ENCODE results near the gene SCTR. TPM values are rescaled to one million over a fixed set of nuclear protein-coding genes. Genes with fewer than 3 reads are reported as not detected.

SCTR gene
- total RNA-seq, 1 experiment from 2014 or later, result not detected

DNA sequence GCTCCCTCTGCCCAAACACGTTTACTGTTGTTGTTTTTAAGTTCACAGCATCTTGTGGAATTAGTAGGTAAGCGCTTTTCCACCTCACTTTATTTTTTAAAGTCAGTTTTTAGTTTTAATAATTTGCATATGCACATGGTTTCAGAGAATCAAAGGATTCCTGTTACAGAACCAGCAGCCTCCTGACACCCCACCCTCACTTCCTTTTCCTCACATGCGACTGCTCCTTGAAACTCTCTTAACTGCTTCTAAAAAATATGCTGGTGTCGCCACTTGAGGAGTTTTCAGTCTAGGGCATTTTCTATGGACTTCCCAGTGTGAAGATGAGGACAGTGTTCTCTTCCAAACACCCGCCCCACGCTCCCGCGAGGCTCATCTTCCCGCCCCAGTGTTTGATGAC is 78.2 kb downstream of the SCTR start:
- Histone ChIP-seq H4K20me1 (ENCODE audit: insufficient read depth, low read depth, low read length) (peaks cover 3% of the 10 kb centered on the region; the same call in 1 of the 2 replicates), H3K36me3 (ENCODE audit: insufficient read depth, low read length) (no peaks in the 10 kb centered on the region), H2AFZ (ENCODE audit: low read length) (no peak overlapping the region), H3K4me1 (ENCODE audit: low read length) (peaks cover 16% of the 10 kb centered on the region), H3K9ac (ENCODE audit: low read length) (no peak overlapping the region), H3K79me2 (ENCODE audit: low read length) (no peaks in the 10 kb centered on the region), H3K4me2 (ENCODE audit: low read depth, low read length, poor library complexity, severe bottlenecking) (no peak overlapping the region), H3K4me3 (ENCODE audit: low read length) (no peak overlapping the region), H3K27ac (ENCODE audit: low read length) (no peak overlapping the region), H3K27me3 (ENCODE audit: low read length) (no peaks in the 10 kb centered on the region), H3K9me3 (ENCODE audit: low read length) (no peaks in the 10 kb centered on the region), H3K9me2 (replicated peaks; ENCODE audit: insufficient read depth, low read length) (no peaks in the 10 kb centered on the region)
- no peak for DNase-seq

DNA sequence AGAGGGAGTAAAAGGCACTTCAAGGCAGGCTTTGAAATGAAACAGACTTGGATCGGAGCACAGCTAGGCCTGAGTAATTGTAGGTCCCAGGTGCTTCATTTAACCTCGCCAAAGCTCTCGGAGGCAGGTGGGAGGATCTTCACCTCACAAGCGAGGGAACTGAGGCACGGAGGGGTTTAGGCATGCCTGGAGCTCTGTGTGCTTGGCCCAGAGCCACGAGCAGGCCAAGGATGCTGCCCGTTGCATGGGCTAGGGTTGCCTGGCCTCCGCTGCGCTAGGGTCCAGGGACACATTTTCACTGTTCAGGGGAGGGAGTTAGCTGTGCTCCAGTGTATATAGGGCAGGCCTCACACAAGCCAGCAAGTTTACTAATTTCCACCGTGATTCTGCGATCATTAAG is 81.4 kb downstream of the SCTR start:
- Histone ChIP-seq H3K36me3 (ENCODE audit: insufficient read depth, low read length) (no peaks in the 10 kb centered on the region), H3K9ac (ENCODE audit: low read length) (no peak overlapping the region), H3K4me3 (ENCODE audit: low read length) (no peak overlapping the region), H3K79me2 (ENCODE audit: low read length) (no peaks in the 10 kb centered on the region), H2AFZ (ENCODE audit: low read length) (no peak overlapping the region), H3K27me3 (ENCODE audit: low read length) (no peaks in the 10 kb centered on the region), H3K4me1 (ENCODE audit: low read length) (no peaks in the 10 kb centered on the region), H3K27ac (ENCODE audit: low read length) (no peak overlapping the region), H3K9me3 (ENCODE audit: low read length) (no peaks in the 10 kb centered on the region), H3K9me2 (replicated peaks; ENCODE audit: insufficient read depth, low read length) (no peaks in the 10 kb centered on the region), H3K4me2 (ENCODE audit: low read depth, low read length, poor library complexity, severe bottlenecking) (no peak overlapping the region), H4K20me1 (ENCODE audit: insufficient read depth, low read depth, low read length) (peaks cover 10% of the 10 kb centered on the region; the same call in 1 of the 2 replicates)
- no peak for DNase-seq

GRCh38 chr2:119442226-119442619 is 82.1 kb downstream of the SCTR start:
- DNase-seq, result no peak
- Histone ChIP-seq H3K4me1 (ENCODE audit: low read length) (no peaks in the 10 kb centered on the region), H3K79me2 (ENCODE audit: low read length) (no peaks in the 10 kb centered on the region), H3K4me2 (ENCODE audit: low read depth, low read length, poor library complexity, severe bottlenecking) (no peak overlapping the region), H3K36me3 (ENCODE audit: insufficient read depth, low read length) (no peaks in the 10 kb centered on the region), H3K9me3 (ENCODE audit: low read length) (no peaks in the 10 kb centered on the region), H3K27ac (ENCODE audit: low read length) (no peak overlapping the region), H4K20me1 (ENCODE audit: insufficient read depth, low read depth, low read length) (peaks cover 10% of the 10 kb centered on the region; the same call in 1 of the 2 replicates), H3K27me3 (ENCODE audit: low read length) (no peaks in the 10 kb centered on the region), H3K9ac (ENCODE audit: low read length) (no peak overlapping the region), H3K4me3 (ENCODE audit: low read length) (no peak overlapping the region), H2AFZ (ENCODE audit: low read length) (no peak overlapping the region), H3K9me2 (replicated peaks; ENCODE audit: insufficient read depth, low read length) (no peaks in the 10 kb centered on the region)

DNA sequence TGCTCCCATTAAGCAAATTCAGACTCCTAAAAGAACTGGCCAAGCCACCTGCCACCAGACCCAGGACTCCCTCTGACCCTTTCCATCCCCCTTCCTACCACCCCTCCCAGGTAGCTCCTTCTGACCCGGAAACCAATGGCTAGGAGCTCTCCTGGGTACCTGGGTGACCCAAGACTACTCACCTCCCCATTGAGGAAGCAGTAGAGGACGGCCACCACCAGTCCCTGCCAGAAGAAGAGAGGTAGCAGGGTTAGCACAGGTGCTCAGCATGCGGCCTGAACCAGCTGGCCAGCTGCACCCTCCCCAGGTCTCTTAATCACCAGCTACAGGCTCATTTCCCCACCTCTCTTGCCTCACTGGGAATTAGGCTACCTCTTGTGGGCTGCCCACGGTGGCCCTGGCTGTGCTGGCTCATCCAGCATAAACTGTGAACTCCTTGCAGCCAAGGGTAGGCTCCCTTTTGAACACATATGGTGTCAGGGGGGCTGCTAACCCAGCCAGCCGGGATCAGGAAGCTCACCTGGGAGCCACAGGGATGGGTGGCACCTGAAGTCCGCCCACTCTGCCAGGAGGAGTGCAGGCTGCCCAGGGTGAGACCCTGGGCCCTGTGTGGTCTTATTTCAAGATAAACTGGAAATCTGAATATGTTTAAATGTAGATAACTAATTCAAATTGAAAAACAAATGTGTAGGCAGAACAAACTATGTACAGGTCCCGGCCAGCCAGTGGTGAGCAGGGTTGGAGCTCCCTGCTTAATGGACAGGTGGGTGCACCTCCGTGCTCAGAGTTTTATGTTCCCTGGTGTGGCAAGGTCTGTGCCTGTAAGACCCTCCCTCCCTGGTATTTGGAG is 82.7 kb downstream of the SCTR start:
- Histone ChIP-seq H3K9ac (ENCODE audit: low read length) (no peak overlapping the region), H3K36me3 (ENCODE audit: insufficient read depth, low read length) (no peaks in the 10 kb centered on the region), H3K4me3 (ENCODE audit: low read length) (no peak overlapping the region), H2AFZ (ENCODE audit: low read length) (no peak overlapping the region), H3K27ac (ENCODE audit: low read length) (no peak overlapping the region), H4K20me1 (ENCODE audit: insufficient read depth, low read depth, low read length) (peaks cover 10% of the 10 kb centered on the region; the same call in 1 of the 2 replicates), H3K9me2 (replicated peaks; ENCODE audit: insufficient read depth, low read length) (no peaks in the 10 kb centered on the region), H3K4me2 (ENCODE audit: low read depth, low read length, poor library complexity, severe bottlenecking) (no peak overlapping the region), H3K9me3 (ENCODE audit: low read length) (no peaks in the 10 kb centered on the region), H3K4me1 (ENCODE audit: low read length) (no peaks in the 10 kb centered on the region), H3K27me3 (ENCODE audit: low read length) (no peaks in the 10 kb centered on the region), H3K79me2 (ENCODE audit: low read length) (no peaks in the 10 kb centered on the region)
- DNase-seq, result no peak

- Histone ChIP-seq H3K36me3 (ENCODE audit: insufficient read depth, low read length) (no peaks in the 10 kb centered on the region), H3K4me1 (ENCODE audit: low read length) (peaks cover 3% of the 10 kb centered on the region), H2AFZ (ENCODE audit: low read length) (no peak overlapping the region), H3K9me3 (ENCODE audit: low read length) (no peaks in the 10 kb centered on the region), H3K9me2 (replicated peaks; ENCODE audit: insufficient read depth, low read length) (no peaks in the 10 kb centered on the region), H3K4me3 (ENCODE audit: low read length) (no peak overlapping the region), H3K27ac (ENCODE audit: low read length) (no peak overlapping the region), H3K27me3 (ENCODE audit: low read length) (no peaks in the 10 kb centered on the region), H4K20me1 (ENCODE audit: insufficient read depth, low read depth, low read length) (peaks cover 15% of the 10 kb centered on the region; the same call in 1 of the 2 replicates), H3K4me2 (ENCODE audit: low read depth, low read length, poor library complexity, severe bottlenecking) (no peak overlapping the region), H3K79me2 (ENCODE audit: low read length) (no peaks in the 10 kb centered on the region), H3K9ac (ENCODE audit: low read length) (no peak overlapping the region)
- DNase-seq, result no peak
Measured at GRCh38 chr2:119440873-119441272, 83.4 kb downstream of the SCTR start.

GRCh38 chr2:119440501-119440870 is 83.8 kb downstream of the SCTR start:
- no peak overlapping the region for H3K27ac ChIP-seq (ENCODE audit: low read length)
- no peak for DNase-seq
- no peak overlapping the region for H3K9ac ChIP-seq (ENCODE audit: low read length)
- H3K9me2 ChIP-seq (replicated peaks; ENCODE audit: insufficient read depth, low read length), result no peaks in the 10 kb centered on the region
- peaks cover 15% of the 10 kb centered on the region; the same call in 1 of the 2 replicates for H4K20me1 ChIP-seq (ENCODE audit: insufficient read depth, low read depth, low read length)
- H3K79me2 ChIP-seq (ENCODE audit: low read length), result no peaks in the 10 kb centered on the region
- no peaks in the 10 kb centered on the region for H3K36me3 ChIP-seq (ENCODE audit: insufficient read depth, low read length)
- H3K4me3 ChIP-seq (ENCODE audit: low read length), result no peak overlapping the region
- no peaks in the 10 kb centered on the region for H3K27me3 ChIP-seq (ENCODE audit: low read length)
- H3K4me1 ChIP-seq (ENCODE audit: low read length), result peaks cover 7% of the 10 kb centered on the region
- H2AFZ ChIP-seq (ENCODE audit: low read length), result no peak overlapping the region
- H3K9me3 ChIP-seq (ENCODE audit: low read length), result no peaks in the 10 kb centered on the region
- no peak overlapping the region for H3K4me2 ChIP-seq (ENCODE audit: low read depth, low read length, poor library complexity, severe bottlenecking)

- H3K4me1 ChIP-seq (ENCODE audit: low read length), result peaks cover 14% of the 10 kb centered on the region
- H3K4me3 ChIP-seq (ENCODE audit: low read length), result no peak overlapping the region
- DNase-seq, result no peak
- no peak overlapping the region for H3K9ac ChIP-seq (ENCODE audit: low read length)
- no peaks in the 10 kb centered on the region for H3K9me3 ChIP-seq (ENCODE audit: low read length)
- H3K27me3 ChIP-seq (ENCODE audit: low read length), result no peaks in the 10 kb centered on the region
- H3K9me2 ChIP-seq (replicated peaks; ENCODE audit: insufficient read depth, low read length), result no peaks in the 10 kb centered on the region
- H3K4me2 ChIP-seq (ENCODE audit: low read depth, low read length, poor library complexity, severe bottlenecking), result no peak overlapping the region
- H3K79me2 ChIP-seq (ENCODE audit: low read length), result no peaks in the 10 kb centered on the region
- peaks cover 16% of the 10 kb centered on the region; the same call in 1 of the 2 replicates for H4K20me1 ChIP-seq (ENCODE audit: insufficient read depth, low read depth, low read length)
- H3K27ac ChIP-seq (ENCODE audit: low read length), result no peak overlapping the region
- H3K36me3 ChIP-seq (ENCODE audit: insufficient read depth, low read length), result no peaks in the 10 kb centered on the region
- H2AFZ ChIP-seq (ENCODE audit: low read length), result no peak overlapping the region
Measured at GRCh38 chr2:119439574-119440500, 84.4 kb downstream of the SCTR start.

DNA sequence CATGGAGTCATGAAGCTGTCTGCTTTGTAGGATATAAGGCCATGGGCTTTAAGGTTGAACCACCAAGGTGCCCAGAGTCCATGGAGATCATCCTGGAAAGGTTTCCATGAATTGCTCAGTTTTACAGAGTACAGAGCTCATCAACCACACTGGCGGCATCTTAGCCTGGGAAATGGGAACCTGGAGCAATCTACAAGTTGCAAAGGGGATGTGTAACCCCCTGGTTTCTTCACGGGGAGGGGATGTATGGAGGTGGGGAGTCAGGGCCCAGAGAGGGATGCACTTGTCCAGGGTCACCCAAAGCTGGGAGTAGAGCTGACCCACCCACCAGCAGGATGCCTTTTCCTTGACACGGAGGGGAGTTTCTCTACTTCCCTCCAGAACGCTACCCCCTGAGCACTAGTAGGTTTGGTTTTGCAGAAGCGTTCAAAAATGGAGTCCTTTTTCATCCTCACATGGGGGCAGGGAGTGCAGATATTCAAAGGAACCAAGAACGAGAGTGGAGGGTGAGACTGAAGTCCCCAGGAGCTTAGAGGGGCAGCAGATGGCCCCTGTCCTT is 85.5 kb downstream of the SCTR start:
- no peaks in the 10 kb centered on the region for H3K36me3 ChIP-seq (ENCODE audit: insufficient read depth, low read length)
- peaks cover 18% of the 10 kb centered on the region for H3K4me1 ChIP-seq (ENCODE audit: low read length)
- no peaks in the 10 kb centered on the region for H3K79me2 ChIP-seq (ENCODE audit: low read length)

More for the DNA sequence above, 85.5 kb downstream of the SCTR start:
- no peak overlapping the region for H3K27ac ChIP-seq (ENCODE audit: low read length)
- H3K4me3 ChIP-seq (ENCODE audit: low read length), result no peak overlapping the region
- no peak overlapping the region for H3K9ac ChIP-seq (ENCODE audit: low read length)
- no peak overlapping the region for H2AFZ ChIP-seq (ENCODE audit: low read length)
- no peaks in the 10 kb centered on the region for H3K9me2 ChIP-seq (replicated peaks; ENCODE audit: insufficient read depth, low read length)
- no peaks in the 10 kb centered on the region for H3K27me3 ChIP-seq (ENCODE audit: low read length)
- H3K9me3 ChIP-seq (ENCODE audit: low read length), result no peaks in the 10 kb centered on the region
- no peak overlapping the region for H3K4me2 ChIP-seq (ENCODE audit: low read depth, low read length, poor library complexity, severe bottlenecking)
- peaks cover 16% of the 10 kb centered on the region; the same call in 1 of the 2 replicates for H4K20me1 ChIP-seq (ENCODE audit: insufficient read depth, low read depth, low read length)
- DNase-seq, result no peak

Data from Karpas-422 (cell line).